ENCODE data around the gene NOM1. TPM values are rescaled to one million over a fixed set of nuclear protein-coding genes. Genes with fewer than 3 reads are reported as not detected.
A peak's percentile ranks its signal among the peaks of the same experiment; 100 is the strongest.

Gene NOM1
- total RNA-seq, 2 donors from 2014 or later: 28.9 to 68.1 TPM

- ATAC-seq: no peak
- Mint-ChIP-seq H3K36me3 (no peaks in the 10 kb centered on the region), H3K27ac (no peak overlapping the region), H3K9me3 (no peaks in the 10 kb centered on the region), H3K4me3 (no peak overlapping the region), H3K27me3 (peaks cover 32 to 51% of the 10 kb centered on the region in 2 donors), H3K4me1 (ENCODE audit: low read depth in 2 of 2) (peaks cover 0 to 5% of the 10 kb centered on the region in 2 donors)
- DNase-seq (ENCODE audit: low spot score): no peak
Observed at GRCh38 chr7:157016352-157017041, 67.0 kb downstream of the NOM1 start.

GRCh38 chr7:157017149-157017548 lies 67.6 kb downstream of the NOM1 start:
- ATAC-seq: no peak
- Mint-ChIP-seq H3K4me1 (ENCODE audit: low read depth in 2 of 2) (peaks cover 0 to 5% of the 10 kb centered on the region in 2 donors), H3K9me3 (no peaks in the 10 kb centered on the region), H3K27me3 (peaks cover 27 to 46% of the 10 kb centered on the region in 2 donors), H3K4me3 (no peak overlapping the region), H3K36me3 (no peaks in the 10 kb centered on the region), H3K27ac (no peak overlapping the region)
- DNase-seq (ENCODE audit: low spot score): no peak

GRCh38 chr7:157017603-157018327 lies 68.3 kb downstream of the NOM1 start:
- DNase-seq (ENCODE audit: low spot score) (no peak), ATAC-seq (peak in 1 of 2 donors; percentile 10)
- H3K36me3 Mint-ChIP-seq: no peaks in the 10 kb centered on the region
- H3K4me1 Mint-ChIP-seq (ENCODE audit: low read depth in 2 of 2): peaks cover 0 to 7% of the 10 kb centered on the region in 2 donors
- no peak overlapping the region for H3K27ac Mint-ChIP-seq
- H3K4me3 Mint-ChIP-seq: no peak overlapping the region
- H3K27me3 Mint-ChIP-seq: peaks cover 32 to 50% of the 10 kb centered on the region in 2 donors
- no peaks in the 10 kb centered on the region for H3K9me3 Mint-ChIP-seq

- no peaks in the 10 kb centered on the region for H3K9me3 Mint-ChIP-seq
- H3K4me1 Mint-ChIP-seq (ENCODE audit: low read depth in 2 of 2): peaks cover 0 to 10% of the 10 kb centered on the region in 2 donors
- no peak overlapping the region for H3K27ac Mint-ChIP-seq
- ATAC-seq (no peak), DNase-seq (ENCODE audit: low spot score) (no peak)
- no peak overlapping the region for H3K4me3 Mint-ChIP-seq
- peaks cover 35 to 56% of the 10 kb centered on the region in 2 donors for H3K27me3 Mint-ChIP-seq
- no peaks in the 10 kb centered on the region for H3K36me3 Mint-ChIP-seq
Observed at GRCh38 chr7:157018328-157018996, 69.0 kb downstream of the NOM1 start.

GRCh38 chr7:157018997-157019608 lies 69.6 kb downstream of the NOM1 start:
- DNase-seq (ENCODE audit: low spot score) (no peak), ATAC-seq (no peak)
- H3K36me3 Mint-ChIP-seq: no peaks in the 10 kb centered on the region
- H3K4me3 Mint-ChIP-seq: no peak overlapping the region
- peaks cover 0 to 10% of the 10 kb centered on the region in 2 donors for H3K4me1 Mint-ChIP-seq (ENCODE audit: low read depth in 2 of 2)
- no peaks in the 10 kb centered on the region for H3K9me3 Mint-ChIP-seq
- H3K27ac Mint-ChIP-seq: no peak overlapping the region
- peaks cover 32 to 56% of the 10 kb centered on the region in 2 donors for H3K27me3 Mint-ChIP-seq

GRCh38 chr7:157019718-157020451 lies 70.4 kb downstream of the NOM1 start:
- ATAC-seq (no peak), DNase-seq (ENCODE audit: low spot score) (no peak)
- Mint-ChIP-seq H3K4me1 (ENCODE audit: low read depth in 2 of 2) (peaks cover 0 to 10% of the 10 kb centered on the region in 2 donors), H3K36me3 (no peaks in the 10 kb centered on the region), H3K9me3 (no peaks in the 10 kb centered on the region), H3K27ac (no peak overlapping the region), H3K4me3 (no peak overlapping the region), H3K27me3 (peaks cover 35 to 57% of the 10 kb centered on the region in 2 donors)

GRCh38 chr7:157020514-157021070 lies 71.1 kb downstream of the NOM1 start:
- DNase-seq (ENCODE audit: low spot score) (no peak), ATAC-seq (peak in 1 of 2 donors; percentile 18)
- Mint-ChIP-seq H3K27me3 (peaks cover 39 to 64% of the 10 kb centered on the region in 2 donors), H3K27ac (no peak overlapping the region), H3K4me3 (no peak overlapping the region), H3K4me1 (ENCODE audit: low read depth in 2 of 2) (peaks cover 0 to 10% of the 10 kb centered on the region in 2 donors), H3K36me3 (no peaks in the 10 kb centered on the region), H3K9me3 (no peaks in the 10 kb centered on the region)

- peak in 1 of 2 donors; percentile 25 for ATAC-seq
- Mint-ChIP-seq H3K9me3 (no peaks in the 10 kb centered on the region), H3K4me3 (no peak overlapping the region), H3K36me3 (no peaks in the 10 kb centered on the region), H3K27ac (no peak overlapping the region), H3K27me3 (peaks cover 40 to 67% of the 10 kb centered on the region in 2 donors), H3K4me1 (ENCODE audit: low read depth in 2 of 2) (peaks cover 0 to 9% of the 10 kb centered on the region in 2 donors)
- DNase-seq (ENCODE audit: low spot score): no peak
Observed at GRCh38 chr7:157021071-157021870, 71.8 kb downstream of the NOM1 start.

- peaks cover 0 to 5% of the 10 kb centered on the region in 2 donors for H3K4me1 Mint-ChIP-seq (ENCODE audit: low read depth in 2 of 2)
- ATAC-seq (no peak), DNase-seq (ENCODE audit: low spot score) (no peak)
- H3K4me3 Mint-ChIP-seq: no peak overlapping the region
- no peaks in the 10 kb centered on the region for H3K36me3 Mint-ChIP-seq
- H3K9me3 Mint-ChIP-seq: no peaks in the 10 kb centered on the region
- peaks cover 43 to 67% of the 10 kb centered on the region in 2 donors for H3K27me3 Mint-ChIP-seq
- no peak overlapping the region for H3K27ac Mint-ChIP-seq
Observed at GRCh38 chr7:157021871-157022680, 72.6 kb downstream of the NOM1 start.
